K562 (cell line): ENCODE measurements around the gene PPFIBP2. TPM values are rescaled to one million over a fixed set of nuclear protein-coding genes. Genes with fewer than 3 reads are reported as not detected.

Source experiments
- ATAC-seq: fragments of 200-7000 bp; cut with Tn5 transposase; 3 replicates; pipeline ENCODE4 v1.9.1; 2020; ENCODE audit warnings: moderate library complexity
- BruUV-seq: library from RNA; stranded (reverse); fragments of 400-500 nt; replicated peaks from 2 replicates; lab custom pipeline; 2021; lab: Mats Ljungman, UMichigan
- CTCF ChIA-PET: fragments of 300-600 bp; formaldehyde crosslinking; extraction: SDS; loops from one replicate; lab custom pipeline; 2021; ENCODE audit warnings: low intra/inter-chr PET ratio; lab: Yijun Ruan, JAX
- POLR2A ChIA-PET: fragments of 300-600, 350-650 bp; sonication (Branson Sonifier 250); formaldehyde crosslinking; extraction: SDS; loops from one replicate; lab custom pipeline; 2021; ENCODE audit warnings: antibody characterized with exemption, inconsistent platforms; lab: Yijun Ruan, JAX
- DNase-seq, 4 experiments: peaks; one replicate each; pipeline versions ENCODE4 v3.0.0 to v3.0.0-alpha.2; 2011 to 2018; ENCODE audit warnings: low spot score in 3 of 4, mixed read lengths in 3 of 4; ENCODE audit errors: extremely low read depth in 1 of 4
- FAIRE-seq: peaks from 2 replicates; lab custom pipeline; 2011; peaks lifted over from hg19 to GRCh38; lab: Jason Lieb, UNC
- H2AFZ ChIP-seq: 2 replicates; pipeline ENCODE4 v1.6.0; 2011; ENCODE audit warnings: low read depth, low read length, control low read depth, inconsistent platforms
- H3K27ac ChIP-seq: fragments of 200-600 bp; 3 replicates; pipeline ENCODE4 v1.8.0; 2011; ENCODE audit warnings: low read depth, mild to moderate bottlenecking, control low read depth, inconsistent platforms, low read length, moderate library complexity, mixed read lengths; ENCODE audit errors: extremely low read depth
- H3K27me3 ChIP-seq, 2 experiments: fragments of 300-600 bp in 1 of 2; 2 replicates in 1 of 2; 3 replicates in 1 of 2; pipeline versions ENCODE4 v1.6.0 to v1.8.0; 2011; ENCODE audit warnings: inconsistent platforms in 2 of 2, low read length in 2 of 2, mild to moderate bottlenecking in 1 of 2, mixed read lengths in 1 of 2, moderate library complexity in 1 of 2; ENCODE audit not compliant: control insufficient read depth in 2 of 2, insufficient read depth in 2 of 2
- H3K36me3 ChIP-seq: fragments of 300-600 bp; 3 replicates; pipeline ENCODE4 v1.8.0; 2011; ENCODE audit warnings: mild to moderate bottlenecking, low read length, inconsistent platforms; ENCODE audit not compliant: control insufficient read depth, insufficient read depth
- H3K4me1 ChIP-seq, 2 experiments: fragments of 200-600 bp in 1 of 2; replicated peaks in 1 of 2; 2 replicates in 1 of 2; 3 replicates in 1 of 2; pipeline versions ENCODE4 v1.5.1 to v1.8.0; 2011; ENCODE audit warnings: inconsistent platforms in 2 of 2, low read length in 2 of 2, mild to moderate bottlenecking in 1 of 2, mixed read lengths in 1 of 2, moderate library complexity in 1 of 2; ENCODE audit not compliant: control insufficient read depth in 2 of 2, insufficient read depth in 2 of 2
- H3K4me2 ChIP-seq: 2 replicates; pipeline ENCODE4 v1.6.1; 2011; ENCODE audit warnings: low read length, control low read depth, inconsistent platforms, mixed read lengths; ENCODE audit not compliant: insufficient read depth
- H3K4me3 ChIP-seq: fragments of 200-600 bp; sonication (generic), shearing (Covaris generic); 2 replicates; pipeline ENCODE4 v1.5.1; 2016; ENCODE audit warnings: control low read depth, inconsistent platforms
- H3K79me2 ChIP-seq: fragments of 200-600 bp; 3 replicates; pipeline ENCODE4 v1.8.0; 2011; ENCODE audit warnings: low read length, inconsistent platforms; ENCODE audit not compliant: control insufficient read depth, insufficient read depth
- H3K9ac ChIP-seq, 2 experiments: 2 replicates each; pipeline versions ENCODE4 v1.6.0 to v1.6.1; 2011; ENCODE audit warnings: low read depth in 2 of 2, low read length in 2 of 2, control low read depth in 1 of 2, inconsistent platforms in 1 of 2, mild to moderate bottlenecking in 1 of 2, mixed read lengths in 1 of 2; ENCODE audit not compliant: insufficient read depth in 1 of 2
- H3K9me1 ChIP-seq: one replicate; pipeline ENCODE4 v1.6.0; 2011; ENCODE audit warnings: inconsistent platforms, mild to moderate bottlenecking, low read length, moderate library complexity; ENCODE audit not compliant: control insufficient read depth, insufficient read depth
- H3K9me3 ChIP-seq: replicated peaks from 2 replicates; pipeline ENCODE4 v1.5.1; 2011; ENCODE audit warnings: low read depth, low read length, inconsistent platforms; ENCODE audit not compliant: control insufficient read depth, insufficient read depth
- H4K20me1 ChIP-seq: replicated peaks from 2 replicates; pipeline ENCODE4 v1.6.1; 2011; ENCODE audit warnings: low read length, inconsistent platforms, mixed read lengths; ENCODE audit not compliant: control insufficient read depth, insufficient read depth
- BHLHE40 ChIP-seq: IDR thresholded peaks from 2 replicates; pipeline ENCODE4 v1.6.1; 2011; ENCODE audit warnings: low read length, improper control_type of control experiment
- CBFA2T3 ChIP-seq: fragments of 450-650 bp; IDR thresholded peaks from 2 replicates; pipeline ENCODE4 v1.6.1; 2017
- CBX3 ChIP-seq, 2 experiments: IDR thresholded peaks; 1 replicate in 1 of 2; 2 replicates in 1 of 2; pipeline ENCODE4 v1.6.1; 2012; ENCODE audit warnings: inconsistent platforms in 2 of 2, low read length in 2 of 2, borderline replicate concordance in 1 of 2, control low read depth in 1 of 2
- EGR1 ChIP-seq: fragments of 450-650 bp; conservative IDR thresholded peaks from 2 replicates; pipeline ENCODE4 v1.6.1; 2017; ENCODE audit warnings: mild to moderate bottlenecking
- LARP7 ChIP-seq: fragments of 450-650 bp; IDR thresholded peaks from 2 replicates; pipeline ENCODE4 v1.6.1; 2016
- MEIS2 ChIP-seq: fragments of 450-650 bp; IDR thresholded peaks from 2 replicates; pipeline ENCODE4 v1.6.1; 2014; ENCODE audit warnings: mild to moderate bottlenecking; ENCODE audit not compliant: partially characterized antibody
- OTX1 ChIP-seq: fragments of 450-650 bp; formaldehyde crosslinking; IDR thresholded peaks from 2 replicates; pipeline ENCODE4 v1.4.0; 2022; ENCODE audit warnings: mild to moderate bottlenecking
- SLC30A9 ChIP-seq: fragments of 250-450 bp; sonication (Bioruptor Pico); IDR thresholded peaks from 2 replicates; pipeline ENCODE4 v1.8.0; 2022; ENCODE audit warnings: mild to moderate bottlenecking, moderate library complexity
- SMARCA4 ChIP-seq: fragments of 450-650 bp; IDR thresholded peaks from 2 replicates; pipeline ENCODE4 v1.6.1; 2016
- WGBS: fragments of 100-300 bp; shearing (Covaris generic); methylation state at CpG from one replicate; pipeline ENCODE4 v1.1.6; 2016; ENCODE audit warnings: low coverage, mixed read lengths; ENCODE audit not compliant: insufficient coverage; ENCODE audit errors: missing lambda C conversion rate; 5-methylcytosine and 5-hydroxymethylcytosine counted together
- in situ Hi-C: fragments of 300-500 bp; cut with MboI; formaldehyde crosslinking; loops from 4 replicates; pipeline ENCODE4 v1.15.0; 2018; ENCODE audit warnings: inconsistent platforms, mixed read lengths
- intact Hi-C: fragments of 100-400 bp; cut with micrococcal nuclease; formaldehyde crosslinking; loops from 2 replicates; pipeline ENCODE4 v1.14.2; 2022
- polyA plus RNA-seq, 8 experiments: library from polyadenylated mRNA; depleted of rRNA in 4 of 8; stranded (reverse) in 5 of 8; unstranded in 3 of 8; fragments of >200 nt; fragmentation: Nextera tagmentation in 2 of 8; fragmentation: Illumina TruSeq in 1 of 8; extraction: Ambion mirVana in 2 of 8; extraction: Trizol in 1 of 8; gene quantifications; 2 replicates each; pipeline versions ENCODE4 v1.2.1 to v1.2.3, GENCODE V29; 2011 to 2014; ENCODE audit warnings: inconsistent platforms in 1 of 8, missing spikeins in 1 of 8
- total RNA-seq, 7 experiments: library from RNA; depleted of rRNA in 6 of 7; stranded (reverse); fragments of >200 nt in 6 of 7; fragmentation: Illumina TruSeq in 2 of 7; extraction: Trizol in 2 of 7; gene quantifications; 2 replicates each; pipeline versions ENCODE4 v1.2.1 to v1.2.3, GENCODE V29; 2011 to 2021; ENCODE audit warnings: low replicate concordance in 1 of 7
- TF ChIP-seq, protein P1 (sequence below): fragments of 450-650 bp; IDR thresholded peaks from 2 replicates; pipeline ENCODE4 v1.6.1; 2016
- TF ChIP-seq, protein P2 (sequence below): fragments of 450-650 bp; formaldehyde crosslinking; IDR thresholded peaks from 2 replicates; pipeline ENCODE4 v1.4.0; 2022; ENCODE audit warnings: missing genetic modification characterization
- TF ChIP-seq, protein P3 (sequence below): sonication (generic); formaldehyde crosslinking; IDR thresholded peaks from 2 replicates; pipeline ENCODE4 v1.8.0; 2022; ENCODE audit warnings: mild to moderate bottlenecking, missing genetic modification reagents
- TF ChIP-seq, protein P4 (sequence below), 2 experiments: IDR thresholded peaks in 1 of 2; conservative IDR thresholded peaks in 1 of 2; 2 replicates each; pipeline ENCODE4 v1.6.1; 2016; ENCODE audit warnings: low read depth in 2 of 2, mild to moderate bottlenecking in 1 of 2, missing compliant biosample characterization in 1 of 2, missing genetic modification characterization in 1 of 2, moderate library complexity in 1 of 2
- TF ChIP-seq, protein P5 (sequence below): fragments of 450-650 bp; formaldehyde crosslinking; conservative IDR thresholded peaks from 2 replicates; pipeline ENCODE4 v1.4.0; 2022; ENCODE audit warnings: mild to moderate bottlenecking, missing genetic modification characterization

Gene PPFIBP2
- total and polyA plus RNA-seq, 9 of the 15 experiments (the other 6 are each of a cell fraction or from before 2014, with no cell fraction given): 0.18 to 3.4 (median 1.2) TPM

DNA sequence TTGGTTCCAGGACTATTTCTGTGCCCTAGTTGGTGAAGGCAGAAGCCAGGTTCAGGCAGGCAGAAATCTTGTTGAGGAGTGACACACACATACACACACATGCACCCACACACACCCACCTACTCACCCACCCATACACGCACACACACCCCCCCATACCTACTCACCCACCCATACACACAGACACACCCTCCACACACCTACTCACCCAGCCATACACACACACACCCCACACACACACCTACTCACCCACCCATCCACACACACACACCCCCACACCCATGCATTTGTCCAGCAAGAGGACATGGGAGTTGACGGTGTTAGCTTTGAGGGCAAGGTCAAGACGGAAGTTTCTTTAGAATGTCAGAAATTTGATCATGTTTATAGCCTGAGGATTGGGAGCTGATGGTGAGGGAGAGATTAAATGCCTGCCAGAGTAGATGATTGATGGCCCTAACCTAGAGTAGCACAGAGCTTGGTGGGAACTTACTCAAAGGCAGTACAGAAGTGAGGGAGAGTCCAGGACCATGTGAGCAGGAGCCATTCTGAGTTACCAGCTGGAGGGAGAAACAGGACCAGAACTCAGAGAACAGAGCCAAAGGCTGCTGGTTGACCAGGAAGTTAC is 90.6 kb downstream of the PPFIBP2 start:
- ChIA-PET CTCF (no interaction called here), POLR2A (no interaction called here)
- H3K4me1 ChIP-seq: peaks cover 0 to 16% of the 10 kb centered on the region in 2 experiments; a peak in 3 of 5 replicates
- no peak overlapping the region for H2AFZ ChIP-seq
- H3K9me1 ChIP-seq: no peaks in the 10 kb centered on the region
- no peaks in the 10 kb centered on the region for H3K79me2 ChIP-seq
- H3K27me3 ChIP-seq: no peaks in the 10 kb centered on the region; a peak in 2 of 5 replicates
- WGBS: 3% methylated on average over 3 of the region's 3 CpGs
- FAIRE-seq (no peak), DNase-seq (peak in 1 of 4 experiments; percentile 9), ATAC-seq (peak; percentile 32; the same call in 2 of the 3 replicates)
- in situ Hi-C loops (no loop called here), intact Hi-C loops (no loop called here)
- no peaks in the 10 kb centered on the region for H3K36me3 ChIP-seq
- H3K4me3 ChIP-seq: no peak overlapping the region
- H3K4me2 ChIP-seq: no peak overlapping the region
- no peaks in the 10 kb centered on the region for H3K9me3 ChIP-seq
- no peak overlapping the region for H3K9ac ChIP-seq
- no peaks in the 10 kb centered on the region for H4K20me1 ChIP-seq
- BruUV-seq: no TSS peak
- no peak overlapping the region for H3K27ac ChIP-seq
- TF ChIP-seq SMARCA4: peak; percentile 13; the same call in 1 of the 2 replicates
- 0 out of 2 replicates have a peak, but pooled peaks have one; percentile 27 for TF ChIP-seq OTX1 (CRISPR knock-in tag)
- peak; percentile 8; the same call in 1 of the 2 replicates for TF ChIP-seq CBFA2T3
- TF ChIP-seq SLC30A9: no peak
- TF ChIP-seq, protein P1, sequence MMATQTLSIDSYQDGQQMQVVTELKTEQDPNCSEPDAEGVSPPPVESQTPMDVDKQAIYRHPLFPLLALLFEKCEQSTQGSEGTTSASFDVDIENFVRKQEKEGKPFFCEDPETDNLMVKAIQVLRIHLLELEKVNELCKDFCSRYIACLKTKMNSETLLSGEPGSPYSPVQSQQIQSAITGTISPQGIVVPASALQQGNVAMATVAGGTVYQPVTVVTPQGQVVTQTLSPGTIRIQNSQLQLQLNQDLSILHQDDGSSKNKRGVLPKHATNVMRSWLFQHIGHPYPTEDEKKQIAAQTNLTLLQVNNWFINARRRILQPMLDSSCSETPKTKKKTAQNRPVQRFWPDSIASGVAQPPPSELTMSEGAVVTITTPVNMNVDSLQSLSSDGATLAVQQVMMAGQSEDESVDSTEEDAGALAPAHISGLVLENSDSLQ: peak; percentile 96
- TF ChIP-seq, protein P2, sequence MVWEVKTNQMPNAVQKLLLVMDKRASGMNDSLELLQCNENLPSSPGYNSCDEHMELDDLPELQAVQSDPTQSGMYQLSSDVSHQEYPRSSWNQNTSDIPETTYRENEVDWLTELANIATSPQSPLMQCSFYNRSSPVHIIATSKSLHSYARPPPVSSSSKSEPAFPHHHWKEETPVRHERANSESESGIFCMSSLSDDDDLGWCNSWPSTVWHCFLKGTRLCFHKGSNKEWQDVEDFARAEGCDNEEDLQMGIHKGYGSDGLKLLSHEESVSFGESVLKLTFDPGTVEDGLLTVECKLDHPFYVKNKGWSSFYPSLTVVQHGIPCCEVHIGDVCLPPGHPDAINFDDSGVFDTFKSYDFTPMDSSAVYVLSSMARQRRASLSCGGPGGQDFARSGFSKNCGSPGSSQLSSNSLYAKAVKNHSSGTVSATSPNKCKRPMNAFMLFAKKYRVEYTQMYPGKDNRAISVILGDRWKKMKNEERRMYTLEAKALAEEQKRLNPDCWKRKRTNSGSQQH (CRISPR knock-in tag): 0 out of 2 replicates have a peak, but pooled peaks have one; percentile 28
- TF ChIP-seq BHLHE40: no peak
- TF ChIP-seq, protein P3, sequence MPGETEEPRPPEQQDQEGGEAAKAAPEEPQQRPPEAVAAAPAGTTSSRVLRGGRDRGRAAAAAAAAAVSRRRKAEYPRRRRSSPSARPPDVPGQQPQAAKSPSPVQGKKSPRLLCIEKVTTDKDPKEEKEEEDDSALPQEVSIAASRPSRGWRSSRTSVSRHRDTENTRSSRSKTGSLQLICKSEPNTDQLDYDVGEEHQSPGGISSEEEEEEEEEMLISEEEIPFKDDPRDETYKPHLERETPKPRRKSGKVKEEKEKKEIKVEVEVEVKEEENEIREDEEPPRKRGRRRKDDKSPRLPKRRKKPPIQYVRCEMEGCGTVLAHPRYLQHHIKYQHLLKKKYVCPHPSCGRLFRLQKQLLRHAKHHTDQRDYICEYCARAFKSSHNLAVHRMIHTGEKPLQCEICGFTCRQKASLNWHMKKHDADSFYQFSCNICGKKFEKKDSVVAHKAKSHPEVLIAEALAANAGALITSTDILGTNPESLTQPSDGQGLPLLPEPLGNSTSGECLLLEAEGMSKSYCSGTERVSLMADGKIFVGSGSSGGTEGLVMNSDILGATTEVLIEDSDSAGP: no peak
- TF ChIP-seq MEIS2: peak; percentile 96
- TF ChIP-seq, protein P4, sequence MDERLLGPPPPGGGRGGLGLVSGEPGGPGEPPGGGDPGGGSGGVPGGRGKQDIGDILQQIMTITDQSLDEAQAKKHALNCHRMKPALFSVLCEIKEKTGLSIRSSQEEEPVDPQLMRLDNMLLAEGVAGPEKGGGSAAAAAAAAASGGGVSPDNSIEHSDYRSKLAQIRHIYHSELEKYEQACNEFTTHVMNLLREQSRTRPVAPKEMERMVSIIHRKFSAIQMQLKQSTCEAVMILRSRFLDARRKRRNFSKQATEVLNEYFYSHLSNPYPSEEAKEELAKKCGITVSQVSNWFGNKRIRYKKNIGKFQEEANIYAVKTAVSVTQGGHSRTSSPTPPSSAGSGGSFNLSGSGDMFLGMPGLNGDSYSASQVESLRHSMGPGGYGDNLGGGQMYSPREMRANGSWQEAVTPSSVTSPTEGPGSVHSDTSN (CRISPR knock-in tag; IDR thresholded peaks at IDR 0.05; ENCODE audit: low read depth): peak; percentile 80
- TF ChIP-seq, protein P4 (tag; conservative IDR thresholded peaks at IDR 0.05; ENCODE audit: low read depth): peak; percentile 96
- TF ChIP-seq CBX3 (IDR thresholded peaks at IDR 0.05; ENCODE audit: borderline replicate concordance in 1 of 2, low read length in 2 of 2): no peak
- TF ChIP-seq, protein P5, sequence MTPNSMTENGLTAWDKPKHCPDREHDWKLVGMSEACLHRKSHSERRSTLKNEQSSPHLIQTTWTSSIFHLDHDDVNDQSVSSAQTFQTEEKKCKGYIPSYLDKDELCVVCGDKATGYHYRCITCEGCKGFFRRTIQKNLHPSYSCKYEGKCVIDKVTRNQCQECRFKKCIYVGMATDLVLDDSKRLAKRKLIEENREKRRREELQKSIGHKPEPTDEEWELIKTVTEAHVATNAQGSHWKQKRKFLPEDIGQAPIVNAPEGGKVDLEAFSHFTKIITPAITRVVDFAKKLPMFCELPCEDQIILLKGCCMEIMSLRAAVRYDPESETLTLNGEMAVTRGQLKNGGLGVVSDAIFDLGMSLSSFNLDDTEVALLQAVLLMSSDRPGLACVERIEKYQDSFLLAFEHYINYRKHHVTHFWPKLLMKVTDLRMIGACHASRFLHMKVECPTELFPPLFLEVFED (CRISPR knock-in tag): 0 out of 2 replicates have a peak, but pooled peaks have one; percentile 33
- TF ChIP-seq LARP7: peak; percentile 23; the same call in 1 of the 2 replicates
- TF ChIP-seq EGR1: peak; percentile 86
